ENCODE results near the gene CYP46A1. TPM values are rescaled to one million over a fixed set of nuclear protein-coding genes. Genes with fewer than 3 reads are reported as not detected.

Gene CYP46A1
- total RNA-seq, 1 experiment from 2014 or later: 0.36 TPM

GRCh38 chr14:99679543-99679942, 4.6 kb upstream of the CYP46A1 start:
- no peaks in the 10 kb centered on the region for H3K9me3 ChIP-seq (ENCODE audit: control insufficient read depth, insufficient read depth, low read depth, low read length)
- H3K27me3 ChIP-seq (ENCODE audit: control insufficient read depth, insufficient read depth, low read length): no peaks in the 10 kb centered on the region
- H3K36me3 ChIP-seq (ENCODE audit: control insufficient read depth, insufficient read depth, low read length): no peaks in the 10 kb centered on the region; the same call in 1 of the 2 replicates
- TF ChIP-seq TCF7L2 (IDR thresholded peaks at IDR 0.05; ENCODE audit: low read depth, low read length): no peak
- TF ChIP-seq CTCF (IDR thresholded peaks at IDR 0.05): no peak
- TF ChIP-seq SIN3A (IDR thresholded peaks at IDR 0.05; ENCODE audit: borderline replicate concordance, insufficient read depth, low read depth, low read length): no peak
- TF ChIP-seq REST (IDR thresholded peaks at IDR 0.05; ENCODE audit: insufficient read depth in 1 of 2, low read depth in 2 of 2, low read length in 1 of 2): no peak
- TF ChIP-seq POLR2AphosphoS5 (IDR thresholded peaks at IDR 0.05; ENCODE audit: low read depth, low read length): no peak
- DNase-seq (ENCODE audit: low read depth, low spot score) (no peak), ATAC-seq (no peak)
- ChIA-PET POLR2A (interaction anchor here (0.6 kb wide), 1 partner anchor 39 kb away, joined by 4 read pairs; no protein-coding TSS in a partner anchor), CTCF (interaction anchor here (0.6 kb wide), 1 partner anchor 580 kb away, joined by 4 read pairs; no protein-coding TSS in a partner anchor)
- in situ Hi-C loops (cut with HindIII; ENCODE audit: low pct_unique_long_range_greater_than_20kb, low sequenced_read_pairs): no loop called here
- H3K4me1 ChIP-seq (ENCODE audit: control insufficient read depth, insufficient read depth, low read length): no peaks in the 10 kb centered on the region
- intact Hi-C loops (cut with micrococcal nuclease; ENCODE audit: unreplicated experiment): no loop called here
- no TSS peak for BruUV-seq (replicated peaks)
- no peak overlapping the region for H3K27ac ChIP-seq (ENCODE audit: low read length)
- H3K4me3 ChIP-seq (ENCODE audit: low read depth in 2 of 2, low read length in 2 of 2): no peak overlapping the region

- H3K36me3 ChIP-seq (ENCODE audit: control insufficient read depth, insufficient read depth, low read length): no peaks in the 10 kb centered on the region; the same call in 1 of the 2 replicates
- H3K27ac ChIP-seq (ENCODE audit: low read length): no peak overlapping the region
- intact Hi-C loops (cut with micrococcal nuclease; ENCODE audit: unreplicated experiment): loop anchor here (5.0 kb wide), 1 partner anchor 207 kb away; no protein-coding TSS in a partner anchor
- ATAC-seq: no peak
- no peaks in the 10 kb centered on the region for H3K27me3 ChIP-seq (ENCODE audit: control insufficient read depth, insufficient read depth, low read length)
- ChIA-PET CTCF (interaction anchor here (0.6 kb wide), 1 partner anchor 579 kb away, joined by 4 read pairs; no protein-coding TSS in a partner anchor), POLR2A (interaction anchor here (0.6 kb wide), 1 partner anchor 38 kb away, joined by 4 read pairs; no protein-coding TSS in a partner anchor)
- DNase-seq (ENCODE audit: low read depth, low spot score): no peak
- no peak overlapping the region for H3K4me3 ChIP-seq (ENCODE audit: low read depth in 2 of 2, low read length in 2 of 2)
- H3K4me1 ChIP-seq (ENCODE audit: control insufficient read depth, insufficient read depth, low read length): no peaks in the 10 kb centered on the region
- no TSS peak for BruUV-seq (replicated peaks)
- TF ChIP-seq REST (IDR thresholded peaks at IDR 0.05; ENCODE audit: insufficient read depth in 1 of 2, low read depth in 2 of 2, low read length in 1 of 2): no peak
- no peaks in the 10 kb centered on the region for H3K9me3 ChIP-seq (ENCODE audit: control insufficient read depth, insufficient read depth, low read depth, low read length)
- in situ Hi-C loops (cut with HindIII; ENCODE audit: low pct_unique_long_range_greater_than_20kb, low sequenced_read_pairs): no loop called here
These were observed 4.1 kb upstream of the CYP46A1 start for GRCh38 chr14:99679996-99680395.

Measured in Panc1 (cell line).